ENCODE measurements around the gene MICU2. TPM values are rescaled to one million over a fixed set of nuclear protein-coding genes. Genes with fewer than 3 reads are reported as not detected.

The MICU2 gene
- total and polyA plus RNA-seq, 2 experiments from 2014 or later: 51.0 to 122 TPM

- no peak for TF ChIP-seq REST (IDR thresholded peaks at IDR 0.05; ENCODE audit: unreplicated experiment)
- TF ChIP-seq EZH2 (IDR thresholded peaks at IDR 0.05; ENCODE audit: low read depth, unreplicated experiment): no peak
Measured at GRCh38 chr13:21486322-21486721, 117.6 kb downstream of the MICU2 start (continued).

GRCh38 chr13:21483748-21484147, 120.2 kb downstream of the MICU2 start:
- H3K27me3 Mint-ChIP-seq (ENCODE audit: insufficient read depth, low read depth, poor library complexity): peaks cover 2% of the 10 kb centered on the region
- no peak for DNase-seq (ENCODE audit: low spot score)
- H3F3A ChIP-seq (replicated peaks; ENCODE audit: low read depth): no peaks in the 10 kb centered on the region
- no peak overlapping the region for H3K4me2 ChIP-seq
- H3K4me1 ChIP-seq (ENCODE audit: insufficient read depth): no peaks in the 10 kb centered on the region
- no peaks in the 10 kb centered on the region for H3K4me1 Mint-ChIP-seq
- no peak for ATAC-seq
- H3K36me3 ChIP-seq (ENCODE audit: insufficient read depth): no peaks in the 10 kb centered on the region
- peaks cover 26% of the 10 kb centered on the region for H3K36me3 Mint-ChIP-seq (ENCODE audit: low read depth)
- no peak overlapping the region for H3K4me3 ChIP-seq
- H3K79me2 ChIP-seq (replicated peaks; ENCODE audit: insufficient read depth): no peaks in the 10 kb centered on the region
- no peaks in the 10 kb centered on the region for H4K20me1 ChIP-seq (replicated peaks; ENCODE audit: insufficient read depth)
- H2AFZ ChIP-seq: no peak overlapping the region
- no peaks in the 10 kb centered on the region for H3K27me3 ChIP-seq (ENCODE audit: insufficient read depth)
- H3K27ac ChIP-seq (ENCODE audit: low read depth): no peak overlapping the region
- TF ChIP-seq ZNF331 (CRISPR knock-in tag; IDR thresholded peaks at IDR 0.05; ENCODE audit: low read depth): no peak
- no peak overlapping the region for H3K27ac Mint-ChIP-seq
- no peak overlapping the region for H3K4me3 Mint-ChIP-seq
- H3K9me3 Mint-ChIP-seq: peaks cover 31% of the 10 kb centered on the region
- H3K9me2 ChIP-seq (ENCODE audit: insufficient read depth): no peaks in the 10 kb centered on the region

GRCh38 chr13:21481359-21481758, 122.6 kb downstream of the MICU2 start:
- peaks cover 5% of the 10 kb centered on the region; the same call in 2 of the 3 replicates for H3K4me1 Mint-ChIP-seq
- H3K27ac Mint-ChIP-seq: no peak overlapping the region
- Histone ChIP-seq H3K27ac (ENCODE audit: low read depth) (no peak overlapping the region), H3K4me3 (no peak overlapping the region), H3K4me1 (ENCODE audit: insufficient read depth) (no peaks in the 10 kb centered on the region), H3K4me2 (no peak overlapping the region), H3K9me2 (ENCODE audit: insufficient read depth) (no peaks in the 10 kb centered on the region), H3F3A (replicated peaks; ENCODE audit: low read depth) (no peaks in the 10 kb centered on the region), H3K27me3 (ENCODE audit: insufficient read depth) (no peaks in the 10 kb centered on the region), H3K79me2 (replicated peaks; ENCODE audit: insufficient read depth) (no peaks in the 10 kb centered on the region), H3K36me3 (ENCODE audit: insufficient read depth) (no peaks in the 10 kb centered on the region), H4K20me1 (replicated peaks; ENCODE audit: insufficient read depth) (no peaks in the 10 kb centered on the region), H2AFZ (0 out of 2 replicates have a peak overlapping the region, but pooled peaks have one; percentile 72)
- peaks cover 9% of the 10 kb centered on the region for H3K9me3 Mint-ChIP-seq
- peaks cover 5% of the 10 kb centered on the region for H3K36me3 Mint-ChIP-seq (ENCODE audit: low read depth)
- H3K27me3 Mint-ChIP-seq (ENCODE audit: insufficient read depth, low read depth, poor library complexity): no peaks in the 10 kb centered on the region
- DNase-seq (ENCODE audit: low spot score) (no peak), ATAC-seq (no peak)
- no peak overlapping the region for H3K4me3 Mint-ChIP-seq
- no peak for TF ChIP-seq ZNF331 (CRISPR knock-in tag; IDR thresholded peaks at IDR 0.05; ENCODE audit: low read depth)
- TF ChIP-seq REST (IDR thresholded peaks at IDR 0.05; ENCODE audit: unreplicated experiment): no peak
- TF ChIP-seq STAT1 (IDR thresholded peaks at IDR 0.05; ENCODE audit: unreplicated experiment): no peak
- TF ChIP-seq POLR2AphosphoS5 (IDR thresholded peaks at IDR 0.05; ENCODE audit: low read depth): no peak
- no peak for TF ChIP-seq CREB1 (CRISPR knock-in tag; IDR thresholded peaks at IDR 0.05; ENCODE audit: low read depth)

All from GM23338 (cell line).